Measurements from ENCODE around the gene PEAR1. TPM values are rescaled to one million over a fixed set of nuclear protein-coding genes. Genes with fewer than 3 reads are reported as not detected.

The PEAR1 gene

Small RNA genes within 50 kb of the gene (small RNA-seq; reads per million reads assigned to genes)
- gene MIR765 (ENCODE audit: low read depth), result not detected

Data from mesenchymal stem cell (in vitro differentiated cells and primary cell).